AG10803 (cell line): Measurements from ENCODE around the gene EDN1.
A peak's percentile ranks its signal among the peaks of the same experiment; 100 is the strongest.

ENCODE experiments used
- DNase-seq: peaks from one replicate; pipeline ENCODE4 v3.0.0; 2010; ENCODE audit warnings: low read depth
- H3K4me3 ChIP-seq: 2 replicates; pipeline ENCODE4 v1.5.1; 2011; ENCODE audit warnings: mild to moderate bottlenecking, low read length, control low read depth
- CTCF ChIP-seq: conservative IDR thresholded peaks from 2 replicates; pipeline ENCODE4 v1.5.1; 2011; ENCODE audit warnings: mild to moderate bottlenecking, low read length, control low read depth, inconsistent platforms

Gene EDN1

GRCh38 chr6:12270551-12271230 is 19.5 kb upstream of the EDN1 start:
- TF ChIP-seq CTCF = no peak
- DNase-seq = no peak
- no peak overlapping the region for H3K4me3 ChIP-seq

DNA sequence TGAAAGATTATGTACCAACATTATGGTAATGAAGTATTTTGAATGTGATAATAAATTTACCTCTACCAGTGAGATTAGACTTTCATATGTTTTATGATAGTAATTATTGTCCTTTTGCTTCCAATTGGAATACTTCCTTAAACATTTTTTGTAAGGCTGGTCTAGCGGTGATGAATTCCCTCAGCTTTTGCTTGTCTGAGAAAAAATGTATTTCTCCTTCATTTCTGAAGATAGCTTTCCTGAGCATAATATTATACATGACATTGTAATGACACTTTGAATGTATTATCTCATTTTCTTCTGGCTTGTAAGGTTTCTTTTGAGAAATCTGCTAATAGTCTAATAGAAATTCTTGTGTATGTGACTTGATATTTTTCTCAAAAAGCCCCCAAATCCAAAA is 18.6 kb upstream of the EDN1 start:
- no peak for DNase-seq
- H3K4me3 ChIP-seq = no peak overlapping the region
- TF ChIP-seq CTCF = no peak

DNA sequence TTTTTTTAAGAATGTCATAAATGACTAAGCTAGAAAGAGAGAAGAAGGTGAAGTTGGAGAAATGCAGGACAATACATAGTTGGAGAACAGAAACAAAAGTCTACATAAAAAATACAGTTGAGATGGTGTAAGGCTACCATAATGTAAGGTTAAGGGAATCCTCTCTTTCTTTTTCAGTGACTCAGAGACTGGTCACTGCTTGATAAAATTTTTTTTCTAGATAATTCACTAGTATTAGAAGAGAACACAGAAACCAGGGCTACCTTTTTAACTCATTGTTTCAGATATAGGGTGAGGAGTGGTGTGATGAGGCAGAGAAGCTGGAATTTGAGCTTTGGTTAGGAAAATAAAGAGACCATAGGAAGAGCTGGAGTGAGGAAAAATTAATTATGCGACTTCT is 18.2 kb upstream of the EDN1 start:
- DNase-seq = no peak
- TF ChIP-seq CTCF = no peak
- no peak overlapping the region for H3K4me3 ChIP-seq

DNA sequence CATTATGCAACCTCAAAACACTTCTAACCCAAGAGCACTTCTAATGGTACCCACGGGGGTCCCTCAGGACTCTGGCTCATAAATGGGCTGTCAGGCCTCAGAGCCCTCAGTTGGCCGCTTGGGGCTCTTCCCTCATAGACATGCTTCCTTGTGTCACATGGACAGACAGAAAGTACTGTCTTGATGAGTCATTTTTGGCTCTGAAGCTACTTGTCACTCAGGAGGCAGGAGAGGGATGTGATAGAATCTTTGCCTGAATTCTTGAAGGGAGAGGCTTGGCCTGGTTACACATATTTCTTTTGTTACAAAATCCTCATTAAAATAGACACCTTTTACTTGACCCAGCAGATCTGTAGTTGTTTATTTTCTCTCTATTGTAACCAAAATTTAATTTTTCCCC is 15.1 kb upstream of the EDN1 start:
- TF ChIP-seq CTCF = no peak
- DNase-seq = peak; percentile 44
- H3K4me3 ChIP-seq = no peak overlapping the region

GRCh38 chr6:12276930-12277315 is 13.2 kb upstream of the EDN1 start:
- H3K4me3 ChIP-seq = no peak overlapping the region
- DNase-seq = no peak
- TF ChIP-seq CTCF = no peak

DNA sequence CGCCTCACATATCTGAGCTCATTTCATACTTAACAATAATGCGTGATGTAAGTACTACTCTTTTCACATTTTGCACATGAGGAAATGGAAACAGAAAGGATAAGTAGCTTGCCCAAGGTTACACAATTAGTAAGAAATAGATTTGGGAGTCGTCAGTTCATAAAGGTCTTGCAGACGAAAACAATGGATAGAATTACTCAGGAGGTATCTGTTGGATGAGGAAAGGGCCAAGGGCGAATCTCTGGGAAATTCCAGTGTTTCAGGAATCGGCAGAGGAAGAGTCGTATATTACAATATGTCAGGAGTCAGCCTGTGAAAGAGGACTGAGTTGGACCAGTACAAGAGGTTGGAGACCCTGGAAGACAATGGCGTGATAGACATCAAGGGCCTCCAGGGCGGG is 12.8 kb upstream of the EDN1 start:
- no peak overlapping the region for H3K4me3 ChIP-seq
- no peak for TF ChIP-seq CTCF
- DNase-seq = no peak

DNA sequence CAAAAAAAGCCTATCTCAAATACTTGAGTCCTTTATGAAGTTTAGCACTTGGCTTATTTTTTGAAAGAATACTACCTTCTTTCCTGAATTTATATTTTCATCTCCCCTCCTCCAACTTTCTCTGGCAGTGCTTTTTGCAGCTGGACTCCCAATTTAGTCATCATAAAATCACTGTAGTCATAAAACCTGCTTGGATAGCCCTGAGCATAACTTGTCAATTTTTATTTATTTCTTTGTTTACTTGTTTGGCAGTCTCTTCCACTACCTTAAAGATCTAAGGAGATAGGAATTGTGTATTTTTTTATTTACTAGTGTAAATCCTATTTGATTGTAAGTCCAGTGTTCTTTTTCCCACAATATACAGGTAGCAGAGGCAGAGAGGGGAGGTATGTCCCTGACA is 11.2 kb upstream of the EDN1 start:
- no peak overlapping the region for H3K4me3 ChIP-seq
- no peak for TF ChIP-seq CTCF
- DNase-seq = no peak
